ENCODE data around the gene STEAP4.

- TF ChIP-seq POLR2AphosphoS5 (IDR thresholded peaks at IDR 0.05; ENCODE audit: low read depth, low read length) (no peak), CTCF (IDR thresholded peaks at IDR 0.05) (no peak), RCOR1 (IDR thresholded peaks at IDR 0.05; ENCODE audit: low read length) (no peak), EP300 (IDR thresholded peaks at IDR 0.05; ENCODE audit: borderline replicate concordance in 1 of 2, low read depth in 1 of 2, low read length in 1 of 2) (no peak), RXRA (IDR thresholded peaks at IDR 0.05; ENCODE audit: borderline replicate concordance, low read depth) (no peak)
- TF ChIP-seq, protein P1, sequence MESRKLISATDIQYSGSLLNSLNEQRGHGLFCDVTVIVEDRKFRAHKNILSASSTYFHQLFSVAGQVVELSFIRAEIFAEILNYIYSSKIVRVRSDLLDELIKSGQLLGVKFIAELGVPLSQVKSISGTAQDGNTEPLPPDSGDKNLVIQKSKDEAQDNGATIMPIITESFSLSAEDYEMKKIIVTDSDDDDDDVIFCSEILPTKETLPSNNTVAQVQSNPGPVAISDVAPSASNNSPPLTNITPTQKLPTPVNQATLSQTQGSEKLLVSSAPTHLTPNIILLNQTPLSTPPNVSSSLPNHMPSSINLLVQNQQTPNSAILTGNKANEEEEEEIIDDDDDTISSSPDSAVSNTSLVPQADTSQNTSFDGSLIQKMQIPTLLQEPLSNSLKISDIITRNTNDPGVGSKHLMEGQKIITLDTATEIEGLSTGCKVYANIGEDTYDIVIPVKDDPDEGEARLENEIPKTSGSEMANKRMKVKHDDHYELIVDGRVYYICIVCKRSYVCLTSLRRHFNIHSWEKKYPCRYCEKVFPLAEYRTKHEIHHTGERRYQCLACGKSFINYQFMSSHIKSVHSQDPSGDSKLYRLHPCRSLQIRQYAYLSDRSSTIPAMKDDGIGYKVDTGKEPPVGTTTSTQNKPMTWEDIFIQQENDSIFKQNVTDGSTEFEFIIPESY (IDR thresholded peaks at IDR 0.05; ENCODE audit: borderline replicate concordance, low read depth): no peak
- TF ChIP-seq, protein P2, sequence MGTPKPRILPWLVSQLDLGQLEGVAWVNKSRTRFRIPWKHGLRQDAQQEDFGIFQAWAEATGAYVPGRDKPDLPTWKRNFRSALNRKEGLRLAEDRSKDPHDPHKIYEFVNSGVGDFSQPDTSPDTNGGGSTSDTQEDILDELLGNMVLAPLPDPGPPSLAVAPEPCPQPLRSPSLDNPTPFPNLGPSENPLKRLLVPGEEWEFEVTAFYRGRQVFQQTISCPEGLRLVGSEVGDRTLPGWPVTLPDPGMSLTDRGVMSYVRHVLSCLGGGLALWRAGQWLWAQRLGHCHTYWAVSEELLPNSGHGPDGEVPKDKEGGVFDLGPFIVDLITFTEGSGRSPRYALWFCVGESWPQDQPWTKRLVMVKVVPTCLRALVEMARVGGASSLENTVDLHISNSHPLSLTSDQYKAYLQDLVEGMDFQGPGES (IDR thresholded peaks at IDR 0.05; ENCODE audit: low read depth, low read length): no peak
Observed at GRCh38 chr7:88269586-88269985, 37.1 kb downstream of the STEAP4 start.
